GM10266 (cell line): Measurements from ENCODE around the gene FIGN.

Experiments used
- DNase-seq: peaks from one replicate; pipeline ENCODE4 v3.0.0; 2012; ENCODE audit errors: extremely low spot score
- CTCF ChIP-seq: IDR thresholded peaks from 2 replicates; pipeline ENCODE4 v1.5.1; 2012; ENCODE audit warnings: mild to moderate bottlenecking, low read depth; ENCODE audit not compliant: control insufficient read depth, insufficient read depth; ENCODE audit errors: missing control alignments

Gene FIGN

GRCh38 chr2:163737563-163737962 is 1.8 kb upstream of the FIGN start:
- TF ChIP-seq CTCF = no peak
- no peak for DNase-seq

DNA sequence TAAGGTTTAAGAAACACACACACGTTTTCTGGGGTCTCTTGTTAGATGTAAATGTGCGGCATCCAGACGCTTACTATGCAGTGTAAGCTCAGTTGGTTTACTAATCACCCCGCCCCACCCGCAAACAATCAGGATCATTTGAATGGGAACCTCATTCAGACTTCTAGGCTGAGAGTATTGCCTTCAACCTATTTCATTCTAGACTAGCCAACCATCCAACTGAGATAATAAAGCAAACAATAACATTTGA is 1.3 kb upstream of the FIGN start:
- TF ChIP-seq CTCF = no peak
- DNase-seq = no peak

DNA sequence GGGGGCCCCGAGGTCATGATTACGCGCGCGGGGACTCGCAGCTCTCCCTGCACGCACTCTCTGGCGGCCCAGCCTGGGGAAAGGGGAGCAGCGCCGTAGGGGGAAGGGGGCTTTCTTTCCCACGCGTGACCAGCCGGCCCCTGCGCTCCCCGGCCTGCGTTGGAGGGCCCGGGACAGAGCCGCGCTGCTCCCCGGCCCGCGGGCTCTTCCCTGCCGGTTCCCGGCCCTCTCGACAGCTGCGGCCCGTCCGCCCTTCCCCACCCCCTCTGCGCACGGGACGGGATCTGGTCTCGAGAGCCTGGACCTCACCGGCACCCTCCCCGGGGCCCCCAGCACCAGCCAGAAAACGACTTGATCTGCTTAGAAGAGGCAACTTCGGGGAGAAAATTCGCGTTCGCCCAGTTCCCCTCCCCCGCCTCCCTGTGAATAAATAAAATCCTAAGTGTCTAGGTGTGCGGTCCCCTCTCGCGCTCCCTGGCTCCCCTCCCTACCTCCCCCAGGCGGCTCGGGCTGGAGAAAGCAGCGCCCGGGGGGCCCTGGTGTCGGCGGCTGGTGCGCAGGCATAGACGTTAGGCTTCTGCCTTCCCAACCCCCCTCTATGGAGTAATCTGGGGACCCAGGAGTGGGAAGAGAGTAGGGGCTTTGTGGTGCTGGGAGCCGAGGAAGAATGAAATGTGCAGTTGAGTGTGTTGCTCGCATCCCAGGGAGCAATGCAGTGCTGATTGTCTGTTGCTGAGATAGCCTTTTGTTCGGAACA is 803 bp upstream of the FIGN start:
- peak; percentile 31 for DNase-seq

DNA sequence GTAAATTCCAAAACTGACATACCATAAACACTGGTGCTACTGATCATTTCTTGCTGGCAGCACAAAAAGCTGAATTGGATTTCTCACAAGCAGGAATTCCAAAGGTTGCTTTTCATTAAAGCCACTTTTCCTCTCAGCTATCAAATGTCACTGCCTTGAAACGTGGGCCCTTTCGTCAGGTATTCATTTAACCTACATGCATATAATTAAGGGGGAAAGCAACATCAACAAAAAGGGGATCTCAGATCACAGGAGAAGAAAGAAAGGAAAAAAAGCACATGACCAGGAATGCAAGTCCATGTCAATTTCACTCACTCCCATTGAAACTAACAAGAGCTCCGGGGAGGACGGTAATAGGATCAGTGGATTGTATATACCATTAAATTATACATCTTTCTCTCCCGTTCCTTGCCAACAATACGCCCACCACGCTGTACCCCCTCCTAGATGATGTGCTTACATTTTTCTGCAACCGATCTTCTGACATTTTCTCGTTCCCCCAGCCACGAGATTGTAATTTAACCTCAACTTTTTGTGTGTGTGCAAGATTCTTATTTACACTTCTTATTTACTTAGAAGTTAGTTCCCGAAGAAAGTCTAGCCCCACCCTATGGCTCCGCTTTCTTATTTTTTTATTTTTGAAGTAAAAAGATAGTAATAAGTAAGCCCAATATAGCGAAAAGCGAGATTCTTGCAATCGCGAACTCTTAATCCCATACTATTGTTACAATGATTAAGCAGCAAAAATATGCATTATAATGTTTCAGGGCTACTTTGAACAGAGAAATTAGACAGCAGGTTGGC is 725 bp downstream of the FIGN start:
- no peak for DNase-seq
- no peak for TF ChIP-seq CTCF

More for the DNA sequence above, 803 bp upstream of the FIGN start:
- TF ChIP-seq CTCF = no peak

GRCh38 chr2:163734401-163734800 is 1.4 kb downstream of the FIGN start:
- DNase-seq = no peak

DNA sequence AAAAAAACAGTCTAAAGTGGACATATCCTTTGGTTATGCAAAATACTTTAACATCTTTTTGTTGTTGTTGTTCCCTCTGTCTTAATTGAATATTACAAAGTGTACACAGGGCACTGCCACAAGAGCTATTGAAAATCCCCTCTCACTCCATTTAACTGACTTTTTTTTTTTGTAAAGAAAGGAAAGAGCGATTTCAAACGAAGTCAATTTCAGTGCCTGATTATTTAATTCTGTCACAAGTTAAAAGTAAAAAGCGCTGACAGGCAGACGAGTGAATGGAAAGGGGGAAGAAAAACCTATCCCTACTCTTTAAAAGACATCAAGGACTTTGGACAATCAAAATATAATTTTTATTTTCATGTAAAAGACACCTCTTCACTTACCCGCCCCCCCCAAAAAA is 1.9 kb downstream of the FIGN start:
- no peak for TF ChIP-seq CTCF

More at GRCh38 chr2:163734401-163734800, 1.4 kb downstream of the FIGN start:
- TF ChIP-seq CTCF = no peak

GRCh38 chr2:163733301-163733938 is 2.4 kb downstream of the FIGN start:
- no peak for TF ChIP-seq CTCF
- DNase-seq = no peak

More for the DNA sequence above, 1.9 kb downstream of the FIGN start:
- DNase-seq = no peak
